ENCODE data around the gene CHST3. TPM values are rescaled to one million over a fixed set of nuclear protein-coding genes. Genes with fewer than 3 reads are reported as not detected.

The CHST3 gene
- total RNA-seq, 1 experiment from 2014 or later = 44.6 TPM

DNA sequence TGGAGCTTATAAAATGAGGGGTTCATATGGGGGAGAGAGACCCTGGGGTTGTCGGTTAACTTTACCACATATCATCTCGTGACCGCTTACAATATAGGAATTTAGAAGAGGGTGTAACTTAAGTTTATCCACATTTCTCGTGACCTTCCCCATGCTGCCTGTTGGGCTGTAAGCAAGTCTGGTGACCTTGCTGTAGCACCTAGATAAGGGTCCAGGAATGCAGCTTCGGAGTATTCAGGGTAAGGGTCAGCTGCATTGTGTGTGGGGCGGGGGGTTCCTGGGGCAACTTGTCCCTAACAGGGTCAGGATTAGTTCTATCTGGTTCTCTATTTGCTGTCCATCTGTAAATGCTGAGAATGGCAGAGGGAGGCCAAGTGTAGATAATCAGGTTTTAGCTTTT, 1.3 kb upstream of the CHST3 start:
- H3K27ac ChIP-seq (ENCODE audit: low read length) = peak overlapping the region; percentile 97
- CTCF ChIA-PET = no interaction called here
- TF ChIP-seq, protein P1, sequence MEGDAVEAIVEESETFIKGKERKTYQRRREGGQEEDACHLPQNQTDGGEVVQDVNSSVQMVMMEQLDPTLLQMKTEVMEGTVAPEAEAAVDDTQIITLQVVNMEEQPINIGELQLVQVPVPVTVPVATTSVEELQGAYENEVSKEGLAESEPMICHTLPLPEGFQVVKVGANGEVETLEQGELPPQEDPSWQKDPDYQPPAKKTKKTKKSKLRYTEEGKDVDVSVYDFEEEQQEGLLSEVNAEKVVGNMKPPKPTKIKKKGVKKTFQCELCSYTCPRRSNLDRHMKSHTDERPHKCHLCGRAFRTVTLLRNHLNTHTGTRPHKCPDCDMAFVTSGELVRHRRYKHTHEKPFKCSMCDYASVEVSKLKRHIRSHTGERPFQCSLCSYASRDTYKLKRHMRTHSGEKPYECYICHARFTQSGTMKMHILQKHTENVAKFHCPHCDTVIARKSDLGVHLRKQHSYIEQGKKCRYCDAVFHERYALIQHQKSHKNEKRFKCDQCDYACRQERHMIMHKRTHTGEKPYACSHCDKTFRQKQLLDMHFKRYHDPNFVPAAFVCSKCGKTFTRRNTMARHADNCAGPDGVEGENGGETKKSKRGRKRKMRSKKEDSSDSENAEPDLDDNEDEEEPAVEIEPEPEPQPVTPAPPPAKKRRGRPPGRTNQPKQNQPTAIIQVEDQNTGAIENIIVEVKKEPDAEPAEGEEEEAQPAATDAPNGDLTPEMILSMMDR (IDR thresholded peaks at IDR 0.05) = no peak
- TF ChIP-seq POLR2AphosphoS5 (IDR thresholded peaks at IDR 0.05; ENCODE audit: low read depth, low read length) (no peak), TCF7L2 (IDR thresholded peaks at IDR 0.05; ENCODE audit: low read depth, low read length) (no peak), SIN3A (IDR thresholded peaks at IDR 0.05; ENCODE audit: borderline replicate concordance, insufficient read depth, low read depth, low read length) (no peak)
- TF ChIP-seq, protein P2, sequence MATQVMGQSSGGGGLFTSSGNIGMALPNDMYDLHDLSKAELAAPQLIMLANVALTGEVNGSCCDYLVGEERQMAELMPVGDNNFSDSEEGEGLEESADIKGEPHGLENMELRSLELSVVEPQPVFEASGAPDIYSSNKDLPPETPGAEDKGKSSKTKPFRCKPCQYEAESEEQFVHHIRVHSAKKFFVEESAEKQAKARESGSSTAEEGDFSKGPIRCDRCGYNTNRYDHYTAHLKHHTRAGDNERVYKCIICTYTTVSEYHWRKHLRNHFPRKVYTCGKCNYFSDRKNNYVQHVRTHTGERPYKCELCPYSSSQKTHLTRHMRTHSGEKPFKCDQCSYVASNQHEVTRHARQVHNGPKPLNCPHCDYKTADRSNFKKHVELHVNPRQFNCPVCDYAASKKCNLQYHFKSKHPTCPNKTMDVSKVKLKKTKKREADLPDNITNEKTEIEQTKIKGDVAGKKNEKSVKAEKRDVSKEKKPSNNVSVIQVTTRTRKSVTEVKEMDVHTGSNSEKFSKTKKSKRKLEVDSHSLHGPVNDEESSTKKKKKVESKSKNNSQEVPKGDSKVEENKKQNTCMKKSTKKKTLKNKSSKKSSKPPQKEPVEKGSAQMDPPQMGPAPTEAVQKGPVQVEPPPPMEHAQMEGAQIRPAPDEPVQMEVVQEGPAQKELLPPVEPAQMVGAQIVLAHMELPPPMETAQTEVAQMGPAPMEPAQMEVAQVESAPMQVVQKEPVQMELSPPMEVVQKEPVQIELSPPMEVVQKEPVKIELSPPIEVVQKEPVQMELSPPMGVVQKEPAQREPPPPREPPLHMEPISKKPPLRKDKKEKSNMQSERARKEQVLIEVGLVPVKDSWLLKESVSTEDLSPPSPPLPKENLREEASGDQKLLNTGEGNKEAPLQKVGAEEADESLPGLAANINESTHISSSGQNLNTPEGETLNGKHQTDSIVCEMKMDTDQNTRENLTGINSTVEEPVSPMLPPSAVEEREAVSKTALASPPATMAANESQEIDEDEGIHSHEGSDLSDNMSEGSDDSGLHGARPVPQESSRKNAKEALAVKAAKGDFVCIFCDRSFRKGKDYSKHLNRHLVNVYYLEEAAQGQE (IDR thresholded peaks at IDR 0.05; ENCODE audit: insufficient read depth in 1 of 2, low read depth in 2 of 2, low read length in 1 of 2) = no peak
- no peaks in the 10 kb centered on the region for H3K27me3 ChIP-seq (ENCODE audit: control insufficient read depth, insufficient read depth, low read length)
- H3K9me3 ChIP-seq (ENCODE audit: control insufficient read depth, insufficient read depth, low read depth, low read length) = no peaks in the 10 kb centered on the region
- DNase-seq (ENCODE audit: low read depth, low spot score) (no peak), ATAC-seq (no peak)
- TSS peak; percentile 83 for BruUV-seq (replicated peaks)
- no peak overlapping the region for H3K4me3 ChIP-seq (ENCODE audit: low read depth in 2 of 2, low read length in 2 of 2)
- POLR2A ChIA-PET = no interaction called here
- in situ Hi-C loops (cut with HindIII; ENCODE audit: low pct_unique_long_range_greater_than_20kb, low sequenced_read_pairs) = loop anchor here (25.0 kb wide), 1 partner anchor 349 kb away; no protein-coding TSS in a partner anchor
- intact Hi-C loops (cut with micrococcal nuclease; ENCODE audit: unreplicated experiment) = no loop called here
- no peaks in the 10 kb centered on the region; the same call in 1 of the 2 replicates for H3K36me3 ChIP-seq (ENCODE audit: control insufficient read depth, insufficient read depth, low read length)
- H3K4me1 ChIP-seq (ENCODE audit: control insufficient read depth, insufficient read depth, low read length) = peaks cover 27% of the 10 kb centered on the region

DNA sequence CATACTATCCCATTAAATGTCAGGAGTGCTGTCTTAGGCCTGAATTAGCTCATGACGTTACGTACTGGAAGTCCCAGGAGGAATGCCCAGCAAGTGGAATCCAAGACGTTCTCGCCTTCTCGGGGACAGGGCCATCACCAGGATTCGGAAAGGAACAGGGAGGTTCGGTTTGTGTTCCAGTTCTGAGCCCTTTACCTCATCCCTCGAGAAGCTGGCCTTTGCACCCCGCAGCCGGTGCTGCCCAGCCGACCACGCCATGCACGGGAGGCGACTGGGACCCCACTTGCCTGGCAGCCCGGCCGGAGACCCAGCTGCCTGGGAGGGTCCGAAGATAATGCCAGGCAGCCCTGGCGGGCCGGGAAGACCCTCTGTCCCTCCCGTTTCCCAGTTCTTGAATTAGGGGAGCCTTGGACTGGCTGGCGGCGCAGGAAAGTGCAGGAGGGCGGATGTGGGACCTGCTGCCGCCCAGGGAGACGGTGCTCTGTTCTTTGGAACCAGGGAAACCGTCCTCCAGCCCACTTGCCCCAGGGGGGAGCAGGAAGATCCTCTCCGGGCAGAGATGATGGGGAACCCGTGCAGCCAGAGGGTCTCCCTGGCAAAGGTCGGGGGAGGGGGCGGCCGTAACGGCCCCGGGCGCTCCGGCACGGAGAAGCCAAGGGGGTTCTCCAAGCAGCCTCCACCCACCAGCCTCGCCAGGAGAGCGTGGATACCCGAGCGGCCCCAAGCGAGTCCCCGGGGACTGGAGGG, 671 bp upstream of the CHST3 start:
- H3K36me3 ChIP-seq (ENCODE audit: control insufficient read depth, insufficient read depth, low read length) = no peaks in the 10 kb centered on the region; the same call in 1 of the 2 replicates
- BruUV-seq (replicated peaks) = no TSS peak
- H3K4me3 ChIP-seq (ENCODE audit: low read depth in 2 of 2, low read length in 2 of 2) = peak overlapping the region; percentile 88 to 89
- peak overlapping the region; percentile 97 for H3K27ac ChIP-seq (ENCODE audit: low read length)
- ChIA-PET POLR2A (no interaction called here), CTCF (no interaction called here)
- TF ChIP-seq, protein P2 (IDR thresholded peaks at IDR 0.05; ENCODE audit: insufficient read depth in 1 of 2, low read depth in 2 of 2, low read length in 1 of 2) = no peak
- no peak for TF ChIP-seq TCF7L2 (IDR thresholded peaks at IDR 0.05; ENCODE audit: low read depth, low read length)
- TF ChIP-seq SIN3A (IDR thresholded peaks at IDR 0.05; ENCODE audit: borderline replicate concordance, insufficient read depth, low read depth, low read length) = no peak
- no peak for TF ChIP-seq POLR2AphosphoS5 (IDR thresholded peaks at IDR 0.05; ENCODE audit: low read depth, low read length)
- TF ChIP-seq, protein P1 (IDR thresholded peaks at IDR 0.05) = no peak
- intact Hi-C loops (cut with micrococcal nuclease; ENCODE audit: unreplicated experiment) (no loop called here), in situ Hi-C loops (cut with HindIII; ENCODE audit: low pct_unique_long_range_greater_than_20kb, low sequenced_read_pairs) (loop anchor here (25.0 kb wide), 1 partner anchor 349 kb away; no protein-coding TSS in a partner anchor)
- ATAC-seq (peak; percentile 52), DNase-seq (ENCODE audit: low read depth, low spot score) (no peak)
- H3K9me3 ChIP-seq (ENCODE audit: control insufficient read depth, insufficient read depth, low read depth, low read length) = no peaks in the 10 kb centered on the region
- H3K27me3 ChIP-seq (ENCODE audit: control insufficient read depth, insufficient read depth, low read length) = no peaks in the 10 kb centered on the region
- peaks cover 31% of the 10 kb centered on the region for H3K4me1 ChIP-seq (ENCODE audit: control insufficient read depth, insufficient read depth, low read length)

Measured in Panc1 (cell line).